ENCODE measurements around the gene FANCC. TPM values are rescaled to one million over a fixed set of nuclear protein-coding genes. Genes with fewer than 3 reads are reported as not detected.
A peak's percentile ranks its signal among the peaks of the same experiment; 100 is the strongest.

Gene FANCC
- total and polyA plus RNA-seq, 2 of the 4 experiments (the other 2 are of a cell fraction) = 4.7 to 6.3 TPM

DNA sequence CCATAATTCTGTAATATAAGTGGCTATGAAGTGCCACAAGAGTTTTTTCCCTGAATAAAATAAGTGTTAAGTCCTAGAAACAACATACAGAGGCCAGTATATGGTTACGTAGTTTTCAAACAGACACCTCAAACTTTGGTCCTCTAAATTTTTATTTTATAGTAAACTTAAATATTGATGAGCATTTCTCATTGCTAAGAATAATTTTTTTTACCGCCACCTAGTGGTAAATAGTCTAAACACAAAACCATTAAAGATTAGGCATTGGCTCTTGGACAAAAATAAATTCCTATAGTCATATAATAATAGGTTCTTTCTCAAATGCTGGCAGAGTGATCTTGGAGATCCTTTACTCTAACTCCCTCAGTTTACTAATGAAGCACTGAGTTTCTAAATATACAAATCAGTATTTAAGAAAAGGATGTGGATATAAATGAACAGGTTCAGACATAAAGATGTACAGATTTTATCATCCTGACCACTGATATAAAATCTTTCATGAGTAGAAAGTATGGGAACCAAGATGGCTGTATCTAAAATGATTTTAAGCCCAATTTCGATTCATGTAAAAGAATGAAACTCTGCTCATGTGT lies 136.2 kb downstream of the FANCC start:
- intact Hi-C loops (cut with micrococcal nuclease) = no loop called here
- Histone ChIP-seq H2BK120ac (ENCODE audit: low read depth, low read length) (no peak overlapping the region), H3K14ac (replicated peaks; ENCODE audit: low read depth, low read length) (no peak overlapping the region), H4K5ac (ENCODE audit: low read depth, low read length) (no peak overlapping the region), H2AK9ac (replicated peaks; ENCODE audit: low read depth, low read length, poor library complexity) (no peak overlapping the region), H3K9me3 (ENCODE audit: control insufficient read depth, insufficient read depth, low read length) (no peaks in the 10 kb centered on the region), H3K4me3 (ENCODE audit: insufficient read depth, low read depth, low read length) (no peak overlapping the region), H3K56ac (ENCODE audit: extremely low read depth, insufficient read depth, low read length) (no peak overlapping the region), H4K91ac (ENCODE audit: insufficient read depth, low read depth, low read length) (no peak overlapping the region), H3K23ac (ENCODE audit: low read depth, low read length) (no peak overlapping the region), H3K4ac (ENCODE audit: low read depth, low read length) (no peak overlapping the region), H3K4me2 (ENCODE audit: low read depth, low read length) (no peak overlapping the region), H3K9me1 (ENCODE audit: insufficient read depth, low read length) (peaks cover 3% of the 10 kb centered on the region; the same call in 1 of the 2 replicates), H3K4me1 (ENCODE audit: control insufficient read depth, insufficient read depth, low read length) (no peaks in the 10 kb centered on the region), H2BK5ac (ENCODE audit: low read depth, low read length, poor library complexity, severe bottlenecking) (no peak overlapping the region), H2BK15ac (ENCODE audit: low read depth, low read length) (no peak overlapping the region), H3K79me1 (ENCODE audit: low read depth in 1 of 2, low read length in 2 of 2) (no peaks in the 10 kb centered on the region; a peak in 1 of 4 replicates), H3K18ac (ENCODE audit: low read depth, low read length) (no peak overlapping the region), H3K36me3 (ENCODE audit: control insufficient read depth, insufficient read depth, low read length) (no peaks in the 10 kb centered on the region), H2AK5ac (ENCODE audit: low read depth, low read length) (no peak overlapping the region), H4K8ac (ENCODE audit: low read depth in 2 of 2, low read length in 2 of 2) (no peak overlapping the region), H3K9ac (ENCODE audit: low read depth, low read length) (no peak overlapping the region), H2BK20ac (ENCODE audit: low read depth, low read length) (no peak overlapping the region), H2AFZ (replicated peaks; ENCODE audit: low read length, poor library complexity) (no peak overlapping the region), H4K20me1 (ENCODE audit: insufficient read depth, low read length) (no peaks in the 10 kb centered on the region), H3K27ac (ENCODE audit: insufficient read depth, low read length) (no peak overlapping the region), H3K27me3 (ENCODE audit: control insufficient read depth, insufficient read depth, low read length) (no peaks in the 10 kb centered on the region)
- ChIA-PET POLR2A (ENCODE audit: unreplicated experiment) (no interaction called here), CTCF (interaction anchor here (1.8 kb wide), 1 partner anchor 14 kb away, joined by 12 read pairs; no protein-coding TSS in a partner anchor)
- no peak for ATAC-seq (ENCODE audit: low read depth)
- BruUV-seq (replicated peaks) = no TSS peak
- no CpG with 5 or more reads among the region's 3 CpGs for WGBS, 2 experiments (ENCODE audit: extremely low coverage in 2 of 2, insufficient read length in 1 of 2)
- peak; percentile 9 for DNase-seq
- in situ Hi-C loops (cut with MboI; ENCODE audit: low sequenced_read_pairs) = no loop called here
- TF ChIP-seq MXI1 (IDR thresholded peaks at IDR 0.05; ENCODE audit: borderline replicate concordance, low read depth, low read length) (no peak), CHD1 (IDR thresholded peaks at IDR 0.05; ENCODE audit: low read depth, low read length) (no peak), RAD21 (IDR thresholded peaks at IDR 0.05; ENCODE audit: low read length) (0 out of 2 replicates have a peak, but pooled peaks have one; percentile 11)
- TF ChIP-seq, protein P1, sequence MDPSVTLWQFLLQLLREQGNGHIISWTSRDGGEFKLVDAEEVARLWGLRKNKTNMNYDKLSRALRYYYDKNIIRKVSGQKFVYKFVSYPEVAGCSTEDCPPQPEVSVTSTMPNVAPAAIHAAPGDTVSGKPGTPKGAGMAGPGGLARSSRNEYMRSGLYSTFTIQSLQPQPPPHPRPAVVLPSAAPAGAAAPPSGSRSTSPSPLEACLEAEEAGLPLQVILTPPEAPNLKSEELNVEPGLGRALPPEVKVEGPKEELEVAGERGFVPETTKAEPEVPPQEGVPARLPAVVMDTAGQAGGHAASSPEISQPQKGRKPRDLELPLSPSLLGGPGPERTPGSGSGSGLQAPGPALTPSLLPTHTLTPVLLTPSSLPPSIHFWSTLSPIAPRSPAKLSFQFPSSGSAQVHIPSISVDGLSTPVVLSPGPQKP (IDR thresholded peaks at IDR 0.05; ENCODE audit: borderline replicate concordance, low read depth, low read length) = no peak
- TF ChIP-seq, protein P2, sequence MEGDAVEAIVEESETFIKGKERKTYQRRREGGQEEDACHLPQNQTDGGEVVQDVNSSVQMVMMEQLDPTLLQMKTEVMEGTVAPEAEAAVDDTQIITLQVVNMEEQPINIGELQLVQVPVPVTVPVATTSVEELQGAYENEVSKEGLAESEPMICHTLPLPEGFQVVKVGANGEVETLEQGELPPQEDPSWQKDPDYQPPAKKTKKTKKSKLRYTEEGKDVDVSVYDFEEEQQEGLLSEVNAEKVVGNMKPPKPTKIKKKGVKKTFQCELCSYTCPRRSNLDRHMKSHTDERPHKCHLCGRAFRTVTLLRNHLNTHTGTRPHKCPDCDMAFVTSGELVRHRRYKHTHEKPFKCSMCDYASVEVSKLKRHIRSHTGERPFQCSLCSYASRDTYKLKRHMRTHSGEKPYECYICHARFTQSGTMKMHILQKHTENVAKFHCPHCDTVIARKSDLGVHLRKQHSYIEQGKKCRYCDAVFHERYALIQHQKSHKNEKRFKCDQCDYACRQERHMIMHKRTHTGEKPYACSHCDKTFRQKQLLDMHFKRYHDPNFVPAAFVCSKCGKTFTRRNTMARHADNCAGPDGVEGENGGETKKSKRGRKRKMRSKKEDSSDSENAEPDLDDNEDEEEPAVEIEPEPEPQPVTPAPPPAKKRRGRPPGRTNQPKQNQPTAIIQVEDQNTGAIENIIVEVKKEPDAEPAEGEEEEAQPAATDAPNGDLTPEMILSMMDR (conservative IDR thresholded peaks at IDR 0.05; ENCODE audit: low read depth, low read length) = peak; percentile 49
- dilution Hi-C loops (cut with HindIII; ENCODE audit: low sequenced_read_pairs, unreplicated experiment) = no loop called here

Data from IMR-90 (cell line).